GM21381 (cell line): Measurements from ENCODE around the gene STYXL2.

ENCODE experiments used
- ATAC-seq: cut with Tn5 transposase; IDR thresholded peaks from one replicate; pipeline ENCODE4 v1.9.1; 2021; ENCODE audit warnings: mild to moderate bottlenecking, moderate library complexity; ENCODE audit not compliant: unreplicated experiment

Gene STYXL2

GRCh38 chr1:167093846-167094516, at the start of gene STYXL2:
Gene STYXL2 (plus strand): TSS chr1:167094075. CDS start chr1:167094850, 775 bp downstream.
- ATAC-seq: no peak

GRCh38 chr1:167051907-167052306, 42.0 kb upstream of the STYXL2 start:
- ATAC-seq: no peak

GRCh38 chr1:167052389-167052788, 41.5 kb upstream of the STYXL2 start:
- no peak for ATAC-seq

- no peak for ATAC-seq
These were observed 39.3 kb upstream of the STYXL2 start for GRCh38 chr1:167054531-167054930.

GRCh38 chr1:167054946-167055630, 38.8 kb upstream of the STYXL2 start:
- no peak for ATAC-seq

GRCh38 chr1:167056529-167057231, 37.2 kb upstream of the STYXL2 start:
- ATAC-seq: peak; percentile 8

GRCh38 chr1:167057241-167057688, 36.6 kb upstream of the STYXL2 start:
- peak; percentile 72 for ATAC-seq

GRCh38 chr1:167059045-167059808, 34.6 kb upstream of the STYXL2 start:
- ATAC-seq: no peak

- ATAC-seq: no peak
These were observed 34.1 kb upstream of the STYXL2 start for GRCh38 chr1:167059809-167060107.

- no peak for ATAC-seq
These were observed 33.5 kb upstream of the STYXL2 start for GRCh38 chr1:167060141-167061072.

- ATAC-seq: no peak
These were observed 32.8 kb upstream of the STYXL2 start for GRCh38 chr1:167061073-167061464.

GRCh38 chr1:167064621-167065020, 29.3 kb upstream of the STYXL2 start:
- ATAC-seq: no peak

- ATAC-seq: no peak
These were observed 28.4 kb upstream of the STYXL2 start for GRCh38 chr1:167065471-167065870.

- ATAC-seq: peak; percentile 77
These were observed 27.3 kb upstream of the STYXL2 start for GRCh38 chr1:167066333-167067122.

- ATAC-seq: no peak
These were observed 26.0 kb upstream of the STYXL2 start for GRCh38 chr1:167067904-167068303.

GRCh38 chr1:167068761-167069160, 25.1 kb upstream of the STYXL2 start:
- no peak for ATAC-seq

GRCh38 chr1:167071286-167071685, 22.6 kb upstream of the STYXL2 start:
- no peak for ATAC-seq

- no peak for ATAC-seq
These were observed 17.7 kb upstream of the STYXL2 start for GRCh38 chr1:167076136-167076710.
